Osteocyte (in vitro differentiated cells): ENCODE results near the gene DEGS2. TPM values are rescaled to one million over a fixed set of nuclear protein-coding genes. Genes with fewer than 3 reads are reported as not detected.

ENCODE experiments used
- DNase-seq: peaks from one replicate; pipeline ENCODE4 v3.0.0; 2021; ENCODE audit warnings: mixed read lengths; ENCODE audit not compliant: unreplicated experiment; ENCODE audit errors: extremely low spot score
- H3K27ac Mint-ChIP-seq: one replicate; pipeline ENCODE4 v1.8.0; 2021; ENCODE audit warnings: mild to moderate bottlenecking, mixed read lengths; ENCODE audit not compliant: unreplicated experiment
- H3K27me3 Mint-ChIP-seq: one replicate; pipeline ENCODE4 v1.8.0; 2021; ENCODE audit warnings: mixed read lengths; ENCODE audit not compliant: unreplicated experiment
- H3K36me3 Mint-ChIP-seq: one replicate; pipeline ENCODE4 v1.8.0; 2021; ENCODE audit warnings: mixed read lengths; ENCODE audit not compliant: unreplicated experiment
- H3K4me1 Mint-ChIP-seq: one replicate; pipeline ENCODE4 v1.8.0; 2021; ENCODE audit warnings: mixed read lengths; ENCODE audit not compliant: unreplicated experiment
- H3K4me3 Mint-ChIP-seq: one replicate; pipeline ENCODE4 v1.8.0; 2021; ENCODE audit warnings: mild to moderate bottlenecking, moderate library complexity, mixed read lengths; ENCODE audit not compliant: unreplicated experiment
- H3K9me3 Mint-ChIP-seq: one replicate; pipeline ENCODE4 v1.8.0; 2021; ENCODE audit warnings: mixed read lengths; ENCODE audit not compliant: unreplicated experiment
- total RNA-seq: library from RNA; stranded (reverse); gene quantifications from 2 replicates; pipeline ENCODE4 v1.2.1, GENCODE V29; 2021
- TF ChIP-seq, protein P1 (sequence below): fragments of 200-600 bp; sonication (generic); IDR thresholded peaks from 2 replicates; pipeline ENCODE4 v1.5.0; 2021; ENCODE audit warnings: antibody characterized with exemption, mild to moderate bottlenecking, moderate library complexity

Gene DEGS2
- total RNA-seq, 1 donor from 2014 or later, result 0.19 TPM

- H3K4me3 Mint-ChIP-seq, result no peak overlapping the region
These were observed 26.4 kb downstream of the DEGS2 start for GRCh38 chr14:100132903-100133510.

DNA sequence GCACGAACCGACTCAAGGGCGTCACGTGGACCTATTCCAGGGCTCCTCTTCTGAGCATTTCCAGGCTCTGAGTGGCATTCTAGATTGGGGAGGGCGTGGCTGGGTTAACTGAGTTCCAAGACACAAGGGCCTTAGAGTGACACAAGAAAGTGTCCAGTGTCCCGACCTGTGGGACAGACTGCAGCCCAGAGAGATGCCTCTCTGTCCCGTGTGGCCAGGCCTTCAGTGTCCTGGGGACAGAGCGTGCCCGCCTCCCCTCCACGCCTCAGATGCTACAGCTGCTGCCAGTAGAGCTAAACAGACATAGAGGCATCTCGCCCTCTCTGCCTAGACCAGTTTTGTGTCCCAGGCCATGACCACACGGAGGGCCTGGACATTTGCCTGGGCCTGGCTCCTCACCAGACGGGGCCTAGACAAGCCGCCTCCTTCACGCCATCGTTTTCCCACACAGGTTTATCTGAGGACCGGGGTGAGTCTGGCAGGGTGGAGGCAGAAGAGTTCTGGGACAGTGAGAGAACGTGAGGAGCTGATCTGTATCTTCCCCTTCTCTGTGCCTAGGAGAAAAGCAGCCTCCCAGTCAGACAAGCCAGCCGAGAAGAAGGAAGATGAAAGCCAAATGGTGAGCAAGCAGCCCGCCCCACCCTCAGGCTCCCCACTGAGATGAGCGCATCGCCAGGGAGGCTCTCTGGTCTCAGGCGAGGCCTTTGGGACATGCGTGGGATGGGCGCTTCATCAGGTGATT is 27.1 kb downstream of the DEGS2 start:
- DNase-seq, result no peak
- Mint-ChIP-seq H3K27me3 (no peaks in the 10 kb centered on the region), H3K4me1 (peaks cover 10% of the 10 kb centered on the region), H3K27ac (peak overlapping the region; percentile 27), H3K4me3 (no peak overlapping the region), H3K36me3 (peaks cover 38% of the 10 kb centered on the region), H3K9me3 (no peaks in the 10 kb centered on the region)
- TF ChIP-seq, protein P1, sequence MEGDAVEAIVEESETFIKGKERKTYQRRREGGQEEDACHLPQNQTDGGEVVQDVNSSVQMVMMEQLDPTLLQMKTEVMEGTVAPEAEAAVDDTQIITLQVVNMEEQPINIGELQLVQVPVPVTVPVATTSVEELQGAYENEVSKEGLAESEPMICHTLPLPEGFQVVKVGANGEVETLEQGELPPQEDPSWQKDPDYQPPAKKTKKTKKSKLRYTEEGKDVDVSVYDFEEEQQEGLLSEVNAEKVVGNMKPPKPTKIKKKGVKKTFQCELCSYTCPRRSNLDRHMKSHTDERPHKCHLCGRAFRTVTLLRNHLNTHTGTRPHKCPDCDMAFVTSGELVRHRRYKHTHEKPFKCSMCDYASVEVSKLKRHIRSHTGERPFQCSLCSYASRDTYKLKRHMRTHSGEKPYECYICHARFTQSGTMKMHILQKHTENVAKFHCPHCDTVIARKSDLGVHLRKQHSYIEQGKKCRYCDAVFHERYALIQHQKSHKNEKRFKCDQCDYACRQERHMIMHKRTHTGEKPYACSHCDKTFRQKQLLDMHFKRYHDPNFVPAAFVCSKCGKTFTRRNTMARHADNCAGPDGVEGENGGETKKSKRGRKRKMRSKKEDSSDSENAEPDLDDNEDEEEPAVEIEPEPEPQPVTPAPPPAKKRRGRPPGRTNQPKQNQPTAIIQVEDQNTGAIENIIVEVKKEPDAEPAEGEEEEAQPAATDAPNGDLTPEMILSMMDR, result no peak

More at GRCh38 chr14:100132903-100133510, 26.4 kb downstream of the DEGS2 start:
- Mint-ChIP-seq H3K36me3 (peaks cover 32% of the 10 kb centered on the region), H3K4me1 (peaks cover 10% of the 10 kb centered on the region), H3K27me3 (no peaks in the 10 kb centered on the region), H3K9me3 (no peaks in the 10 kb centered on the region), H3K27ac (peak overlapping the region; percentile 69)
- DNase-seq, result no peak
- TF ChIP-seq, protein P1, result no peak

GRCh38 chr14:100131181-100131580 is 28.3 kb downstream of the DEGS2 start:
- Mint-ChIP-seq H3K27ac (no peak overlapping the region), H3K27me3 (no peaks in the 10 kb centered on the region), H3K4me3 (no peak overlapping the region), H3K9me3 (no peaks in the 10 kb centered on the region), H3K36me3 (peaks cover 34% of the 10 kb centered on the region), H3K4me1 (peaks cover 10% of the 10 kb centered on the region)
- DNase-seq, result no peak
- TF ChIP-seq, protein P1, result no peak

DNA sequence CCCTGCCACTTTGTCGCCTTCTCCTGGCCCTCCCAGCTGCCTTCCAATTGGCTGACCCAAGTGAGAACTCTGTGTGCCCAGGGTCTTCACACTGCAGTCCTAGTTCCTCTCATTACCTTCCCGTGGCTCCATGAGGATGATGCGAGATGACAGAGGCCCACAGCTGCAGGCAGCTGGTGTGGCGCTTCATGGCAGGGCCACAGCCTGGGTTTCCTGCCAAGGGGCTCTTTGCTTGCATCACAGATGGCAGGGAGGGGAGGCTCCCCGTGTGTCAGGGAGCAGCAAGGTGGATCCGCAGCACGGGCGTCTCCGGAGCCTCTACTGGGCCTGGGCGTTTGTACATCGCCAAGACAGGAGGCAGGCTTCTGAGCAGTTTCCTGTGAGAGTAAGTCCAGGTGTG is 28.9 kb downstream of the DEGS2 start:
- H3K4me1 Mint-ChIP-seq, result peaks cover 10% of the 10 kb centered on the region
- DNase-seq, result no peak
- no peaks in the 10 kb centered on the region for H3K9me3 Mint-ChIP-seq
- no peaks in the 10 kb centered on the region for H3K27me3 Mint-ChIP-seq
- H3K4me3 Mint-ChIP-seq, result no peak overlapping the region
- peak overlapping the region; percentile 28 for H3K27ac Mint-ChIP-seq
- TF ChIP-seq, protein P1, result no peak
- H3K36me3 Mint-ChIP-seq, result peaks cover 29% of the 10 kb centered on the region

DNA sequence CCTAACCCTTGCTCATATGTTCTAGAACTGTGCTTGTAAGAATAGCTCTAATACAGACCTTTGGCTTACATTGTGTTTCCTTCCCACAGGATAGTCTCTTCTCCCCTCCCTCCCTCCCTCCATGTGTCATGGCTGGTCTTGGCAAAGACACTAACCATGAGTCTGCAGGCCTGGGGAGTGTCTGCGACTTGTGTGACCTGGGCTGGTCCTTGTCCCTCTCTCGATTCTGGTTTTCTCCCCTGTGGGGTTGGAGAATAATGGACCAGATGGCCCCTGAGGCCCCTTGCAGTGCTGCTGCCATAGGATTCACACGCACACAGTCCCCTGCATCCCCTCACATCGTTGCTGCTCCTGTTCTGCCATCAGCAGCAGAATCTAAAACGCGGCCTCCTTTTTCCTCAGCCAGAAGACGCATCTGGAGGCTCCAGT is 30.3 kb downstream of the DEGS2 start:
- no peak overlapping the region for H3K4me3 Mint-ChIP-seq
- H3K27me3 Mint-ChIP-seq, result no peaks in the 10 kb centered on the region
- H3K4me1 Mint-ChIP-seq, result peaks cover 10% of the 10 kb centered on the region
- no peak for DNase-seq
- peaks cover 30% of the 10 kb centered on the region for H3K36me3 Mint-ChIP-seq
- H3K27ac Mint-ChIP-seq, result no peak overlapping the region
- no peaks in the 10 kb centered on the region for H3K9me3 Mint-ChIP-seq
- TF ChIP-seq, protein P1, result no peak
